Activated gamma-delta T cell treated with Interleukin-2 at 50 U/mL for 16 hours (primary cell): ENCODE measurements around the gene WHRN.

ENCODE experiments used
- DNase-seq: peaks from one replicate; pipeline ENCODE4 v3.0.0-alpha.2; 2020

WHRN gene

DNA sequence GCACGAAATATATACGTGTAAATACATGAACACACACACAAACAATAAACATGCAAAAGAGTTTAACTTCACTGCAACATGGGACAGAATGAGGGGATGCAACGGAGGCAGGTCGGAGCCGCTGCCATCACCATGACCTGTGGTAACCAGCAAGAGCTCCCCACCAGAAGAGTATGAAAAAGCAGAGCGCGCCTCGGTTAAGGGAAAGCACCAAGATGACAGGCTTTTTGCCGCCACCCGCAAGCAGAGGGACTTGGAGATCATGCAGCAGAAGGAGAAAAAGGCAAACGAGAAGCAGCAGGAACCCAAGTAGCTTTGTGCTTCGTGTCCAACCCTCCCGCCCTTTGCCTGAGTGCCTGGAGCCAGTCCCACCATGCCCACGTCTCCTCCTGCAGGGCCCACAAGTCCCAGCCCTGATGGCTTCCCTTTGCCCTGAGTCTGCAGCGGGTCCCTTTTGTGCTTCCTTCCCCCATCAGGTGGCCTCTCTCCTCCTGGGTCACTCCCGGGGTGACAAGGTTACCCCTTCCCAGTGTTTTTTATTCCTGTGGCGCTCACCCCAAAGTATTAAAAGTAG lies 13.8 kb downstream of the WHRN start:
- no peak for DNase-seq

DNA sequence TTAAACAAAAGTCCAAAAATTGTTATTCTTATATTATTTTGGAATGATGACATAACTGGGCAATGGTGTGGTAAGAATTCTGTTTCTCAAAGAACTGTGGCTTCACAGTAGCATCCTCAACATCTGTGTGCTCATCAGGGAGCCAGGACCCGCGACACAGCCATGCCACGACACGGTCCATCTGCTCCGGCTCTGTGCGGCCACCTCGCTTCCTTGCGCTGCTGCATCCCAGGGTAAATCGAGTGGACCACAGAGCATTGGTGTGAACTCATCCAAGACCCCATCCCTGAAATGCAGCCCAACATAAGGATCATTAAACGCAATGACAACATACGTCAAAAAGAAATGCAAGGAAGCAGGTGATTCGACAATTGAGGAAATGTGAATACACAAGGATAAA lies 15.3 kb downstream of the WHRN start:
- no peak for DNase-seq

DNA sequence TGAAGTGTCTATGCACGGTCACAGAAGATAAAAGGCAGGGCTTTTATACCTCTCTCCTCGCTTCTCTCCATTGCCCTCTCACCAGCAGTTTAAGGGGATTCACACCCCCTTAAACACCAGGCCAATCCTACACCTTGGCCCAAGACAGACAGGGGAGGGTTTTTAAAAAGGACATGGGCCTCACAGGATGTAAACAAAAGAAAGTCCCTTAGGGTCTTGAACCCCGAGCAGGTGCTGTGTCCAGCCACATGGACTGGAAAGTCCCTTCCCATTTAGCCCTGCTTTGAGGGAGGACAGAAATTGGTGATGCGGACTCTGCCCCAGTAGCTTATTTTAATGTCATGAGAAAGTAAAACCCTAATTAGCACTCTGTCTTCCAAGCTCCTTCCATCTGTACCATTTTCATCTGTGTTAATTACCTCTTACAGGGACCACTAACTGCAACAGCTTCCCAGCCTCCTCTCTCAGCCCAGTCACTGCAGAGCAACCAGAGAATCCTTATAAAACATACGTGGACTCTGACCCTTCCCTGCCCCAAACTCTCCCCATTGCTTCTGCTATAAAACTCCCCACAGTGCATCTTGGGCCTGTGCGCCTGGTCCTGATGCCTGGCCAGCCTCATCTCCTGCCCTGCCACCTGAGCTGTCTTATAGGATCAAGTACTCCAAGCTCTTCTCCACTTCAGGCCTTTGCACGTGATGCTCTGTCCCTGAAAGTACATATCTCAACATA lies 16.7 kb downstream of the WHRN start:
- no peak for DNase-seq

DNA sequence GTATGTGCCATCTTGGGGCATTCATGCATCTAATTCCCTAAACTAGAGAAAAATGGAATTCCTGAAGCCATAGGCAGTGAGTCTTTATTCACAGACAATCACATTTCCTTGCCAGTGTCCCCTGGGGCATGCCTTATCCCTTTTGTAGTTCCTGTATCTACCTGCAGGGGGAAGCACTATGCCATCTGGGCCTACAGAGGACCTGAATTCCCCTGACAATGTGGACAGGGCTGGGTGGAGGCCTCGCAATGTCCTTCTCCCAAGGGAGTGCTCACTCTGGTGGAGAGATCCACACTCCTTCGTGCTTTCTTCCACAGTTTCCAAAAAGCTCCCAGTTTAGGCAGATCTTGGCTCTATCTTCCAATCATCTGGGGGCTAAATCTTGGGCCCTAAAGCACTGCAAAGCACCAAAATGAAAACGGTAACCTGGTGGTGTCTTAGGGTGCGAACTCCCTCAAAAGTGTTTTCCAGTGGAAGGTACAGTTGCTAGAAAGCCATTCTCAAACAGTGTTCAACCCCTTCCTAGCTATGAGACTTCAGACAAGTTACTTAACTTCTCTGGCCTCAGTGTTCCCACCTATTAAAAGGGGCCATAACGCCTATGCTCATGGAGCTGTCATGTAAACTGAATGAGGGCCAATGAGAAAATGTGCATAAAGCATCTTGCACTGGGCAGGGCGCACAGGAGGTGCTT lies 17.5 kb downstream of the WHRN start:
- peak; percentile 61 for DNase-seq

DNA sequence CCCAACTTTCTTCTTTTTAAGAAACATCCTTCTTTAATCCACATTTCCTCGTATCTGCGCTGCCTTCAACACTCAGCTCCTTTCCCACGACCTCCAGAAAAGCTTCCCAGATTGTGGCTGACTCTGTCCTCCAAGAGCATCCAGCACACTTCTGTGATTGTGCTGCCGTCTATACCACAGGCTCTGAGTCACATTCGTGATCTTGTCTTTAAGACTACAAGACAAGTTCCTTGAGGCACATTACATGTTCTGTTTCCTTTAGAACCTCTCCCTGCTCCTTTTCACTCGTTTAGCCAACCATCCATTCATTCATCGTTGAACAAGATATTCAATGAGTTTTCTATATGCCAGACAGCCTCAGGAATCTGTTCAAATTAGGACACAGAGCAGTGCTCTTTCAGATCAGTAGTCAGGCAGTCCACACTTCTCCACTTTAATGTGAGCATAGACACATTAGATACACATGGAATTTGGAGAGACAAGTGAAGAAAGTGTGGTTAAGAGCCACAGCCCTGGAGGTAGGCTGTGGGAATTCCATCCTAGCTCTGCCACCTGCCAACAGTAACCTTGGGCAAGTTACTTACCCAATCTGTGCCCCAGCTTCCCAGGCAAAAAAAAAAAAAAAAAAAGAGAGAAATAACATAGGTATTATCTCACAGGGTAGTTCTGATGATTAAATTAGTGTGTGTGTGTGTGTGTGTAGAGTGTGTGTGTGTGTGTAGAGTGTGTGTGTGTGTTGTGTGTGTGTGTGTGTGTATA lies 18.9 kb downstream of the WHRN start:
- DNase-seq, result no peak

DNA sequence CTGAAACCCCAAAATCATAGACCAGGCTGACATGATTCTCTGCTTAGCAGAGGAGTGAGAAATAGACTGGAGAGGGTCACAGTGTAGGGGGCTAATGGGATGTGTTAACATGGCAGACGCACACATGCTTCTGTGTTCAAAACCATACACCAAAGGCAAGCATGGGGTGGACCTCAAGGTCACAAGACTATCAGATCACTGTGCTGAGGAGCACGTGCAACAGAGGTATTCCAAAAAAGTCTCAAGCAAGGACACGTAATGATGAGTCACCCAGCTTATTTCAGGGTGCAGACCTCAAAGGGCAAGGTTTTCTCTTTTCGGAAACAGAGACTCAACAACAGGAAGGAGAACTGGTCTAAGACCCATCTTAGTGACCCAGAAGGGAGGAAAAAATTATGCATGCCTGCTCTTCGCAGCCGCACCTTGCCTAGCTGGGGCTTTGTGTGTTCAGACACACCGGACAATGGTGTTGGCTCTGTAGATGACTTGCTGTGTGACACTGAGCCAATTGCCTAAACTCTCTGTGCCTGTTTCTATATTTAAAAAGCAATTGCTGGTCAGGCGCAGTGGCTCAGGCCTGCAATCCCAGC lies 20.3 kb downstream of the WHRN start:
- DNase-seq, result peak; percentile 27

DNA sequence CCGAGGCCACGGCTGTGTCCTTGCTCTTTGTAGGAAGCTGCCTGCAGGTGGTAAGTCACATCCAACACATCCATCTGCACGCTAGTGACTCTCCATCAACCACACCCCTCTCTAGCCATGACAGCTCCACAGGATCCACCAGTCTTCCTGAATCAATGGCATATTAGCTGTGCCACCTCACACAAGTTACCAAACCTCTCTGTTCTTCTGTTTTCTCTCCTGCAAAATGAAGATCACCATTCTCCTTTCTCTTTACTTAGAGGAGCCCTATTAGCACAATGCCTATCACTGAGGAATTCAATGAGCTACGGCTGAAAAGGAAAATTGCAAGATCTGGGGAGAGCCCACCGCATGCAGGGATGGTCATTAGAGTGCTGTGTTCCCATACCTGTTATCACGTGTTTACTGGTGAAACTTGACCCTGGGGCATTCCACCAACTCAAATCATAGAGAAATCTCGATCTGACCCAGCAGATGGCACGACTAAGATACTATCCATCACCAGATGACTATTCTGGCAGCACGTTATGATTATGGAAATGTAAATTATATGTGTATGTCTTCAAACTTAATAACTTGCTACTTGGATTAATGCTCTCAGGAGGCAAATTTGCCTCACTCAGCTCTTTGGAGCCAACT lies 20.9 kb downstream of the WHRN start:
- DNase-seq, result no peak

DNA sequence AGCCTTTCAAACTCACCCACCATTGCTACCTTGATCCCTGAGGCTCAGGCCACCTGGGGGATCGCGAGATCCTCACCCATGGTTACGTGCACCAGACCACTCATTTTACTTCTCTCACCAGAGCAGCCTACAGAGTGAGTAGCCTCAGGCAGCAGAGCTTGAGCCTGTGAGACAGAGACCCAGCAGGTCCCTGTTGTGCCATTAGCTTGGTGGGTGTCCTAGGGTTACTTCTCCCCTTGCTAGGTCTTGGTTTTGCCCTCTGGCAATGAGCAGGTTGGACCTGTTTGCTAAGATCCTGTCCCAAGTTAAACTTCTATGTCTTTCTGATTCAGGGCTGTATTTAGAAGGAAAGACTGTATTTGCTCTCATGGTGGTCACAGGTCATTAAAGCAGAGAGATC lies 21.8 kb downstream of the WHRN start:
- no peak for DNase-seq

DNA sequence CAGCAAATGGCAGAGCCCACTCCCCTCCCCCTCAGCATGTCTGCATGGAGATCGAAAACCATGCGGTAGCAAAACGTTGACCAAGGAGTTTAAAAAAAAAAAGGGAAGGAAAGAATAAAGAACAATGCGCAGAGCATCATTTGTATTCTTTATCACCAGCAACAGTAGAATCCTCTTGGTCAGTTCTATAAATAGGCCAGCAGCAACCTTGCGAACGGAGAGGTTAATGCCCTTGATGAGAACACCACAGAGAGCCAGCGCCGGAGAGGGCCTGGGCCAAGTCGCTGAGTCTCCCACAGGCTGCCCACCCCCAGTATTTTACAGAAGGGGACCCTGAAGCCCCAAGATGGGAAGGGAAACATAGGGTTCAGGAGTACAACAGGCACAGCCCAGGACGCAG lies 22.7 kb downstream of the WHRN start:
- no peak for DNase-seq

DNA sequence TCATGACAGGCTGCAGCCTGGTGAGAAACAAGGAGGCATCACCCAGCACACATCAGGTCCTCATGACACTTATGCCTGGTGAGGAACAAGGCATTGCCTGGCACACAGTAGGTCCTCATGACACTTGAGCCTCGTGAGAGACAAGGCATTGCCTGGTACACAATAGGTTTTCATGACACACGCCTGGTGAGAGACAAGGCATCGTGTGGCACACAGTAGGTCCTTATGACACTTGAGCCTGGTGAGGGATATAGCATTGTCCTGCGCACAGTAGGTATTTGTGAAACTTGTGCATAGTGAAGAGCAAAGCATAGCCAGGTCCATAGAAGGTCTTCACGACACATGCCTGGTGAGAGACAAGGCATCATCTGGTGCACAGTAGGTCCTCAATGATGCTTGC lies 23.5 kb downstream of the WHRN start:
- DNase-seq, result no peak

DNA sequence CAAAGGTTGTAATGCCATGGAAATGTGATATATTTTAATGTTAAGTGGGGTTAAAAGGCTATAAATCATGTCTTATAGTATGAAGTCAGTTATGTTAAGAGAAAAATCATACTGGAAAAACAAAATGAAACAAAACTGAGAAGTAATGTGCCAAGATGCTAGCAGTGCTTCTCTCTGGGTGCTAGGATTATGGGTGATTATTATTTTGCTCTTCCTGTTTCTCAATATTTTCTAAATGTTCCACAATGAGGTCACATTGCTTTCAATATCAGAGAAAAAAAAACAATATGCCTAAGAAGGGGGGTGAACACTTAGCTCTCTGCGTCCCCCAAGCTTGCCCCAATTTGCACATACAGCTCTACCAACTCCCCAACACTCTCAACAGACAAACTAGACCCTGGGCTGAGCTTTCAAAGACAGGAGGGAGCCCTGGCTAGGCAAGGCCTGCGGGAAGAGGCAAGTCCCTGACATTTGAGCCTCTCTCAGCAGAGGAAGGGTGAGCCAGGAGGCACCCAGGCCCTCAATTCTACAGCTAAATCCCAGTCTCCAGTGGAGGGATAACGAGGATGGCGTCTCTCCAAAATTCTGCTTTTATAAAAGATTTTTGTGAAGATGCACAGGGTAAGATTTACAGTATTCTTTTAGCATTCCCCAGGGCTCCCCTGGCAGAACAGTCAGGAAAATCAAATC lies 24.4 kb downstream of the WHRN start:
- DNase-seq, result no peak

DNA sequence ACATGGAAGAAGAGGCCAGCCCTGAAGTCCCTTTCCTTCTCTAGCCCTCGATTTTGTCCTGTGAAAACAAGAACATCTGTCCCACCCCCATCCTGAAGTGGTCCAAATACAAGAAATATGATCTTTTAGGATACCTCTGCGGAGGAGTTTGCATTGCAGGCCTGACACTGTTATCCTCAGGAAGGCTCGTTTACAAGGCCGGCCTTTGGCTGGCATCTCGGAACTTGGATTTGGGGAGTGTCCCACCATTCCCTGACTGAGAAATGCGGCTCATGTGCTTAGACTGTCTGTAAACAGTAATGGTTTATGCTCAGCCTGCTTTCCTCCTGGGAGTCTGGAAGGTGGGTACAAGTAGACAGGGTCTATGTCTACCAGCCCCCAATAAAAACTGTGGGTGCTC lies 26.4 kb downstream of the WHRN start:
- DNase-seq, result no peak

DNA sequence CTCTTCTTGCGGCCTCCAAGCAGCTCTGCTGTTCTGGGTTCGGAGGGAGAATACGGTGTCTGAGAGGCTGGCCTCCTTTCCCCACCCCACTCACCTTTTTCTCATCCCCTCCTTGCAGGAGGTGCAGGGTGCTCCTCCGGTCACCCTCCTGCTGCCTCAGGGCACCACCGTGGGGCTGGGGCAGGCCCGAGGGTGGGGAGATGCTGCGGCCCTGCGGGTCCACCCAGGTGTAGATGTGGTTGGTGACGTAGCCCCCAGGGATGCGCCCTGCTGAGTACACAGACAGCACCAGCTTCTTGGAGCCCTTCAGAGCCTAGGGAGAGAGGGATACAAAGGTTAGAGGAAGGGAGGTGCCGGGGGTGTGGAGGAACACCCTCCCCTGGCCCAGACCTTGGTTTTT lies 26.8 kb downstream of the WHRN start:
- DNase-seq, result no peak

DNA sequence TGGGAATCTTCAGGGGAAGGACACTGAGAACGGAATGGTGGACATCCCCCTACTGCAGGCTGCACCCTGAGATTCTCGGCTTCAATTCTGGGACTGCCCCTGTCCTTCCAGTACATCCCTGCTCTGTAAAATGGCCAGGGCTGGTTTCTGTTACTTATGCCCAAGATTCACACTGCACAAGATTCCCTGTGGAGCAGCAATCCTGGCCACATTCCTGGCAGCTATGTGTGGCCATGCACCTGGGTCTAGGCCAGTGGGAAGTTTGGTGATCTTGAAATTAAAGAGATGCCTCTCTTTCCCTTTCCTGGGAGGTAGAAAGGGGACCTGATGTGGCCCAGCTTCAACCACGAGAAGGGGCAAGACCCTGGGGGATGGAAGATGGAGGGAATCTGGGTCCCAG lies 27.6 kb downstream of the WHRN start:
- no peak for DNase-seq

DNA sequence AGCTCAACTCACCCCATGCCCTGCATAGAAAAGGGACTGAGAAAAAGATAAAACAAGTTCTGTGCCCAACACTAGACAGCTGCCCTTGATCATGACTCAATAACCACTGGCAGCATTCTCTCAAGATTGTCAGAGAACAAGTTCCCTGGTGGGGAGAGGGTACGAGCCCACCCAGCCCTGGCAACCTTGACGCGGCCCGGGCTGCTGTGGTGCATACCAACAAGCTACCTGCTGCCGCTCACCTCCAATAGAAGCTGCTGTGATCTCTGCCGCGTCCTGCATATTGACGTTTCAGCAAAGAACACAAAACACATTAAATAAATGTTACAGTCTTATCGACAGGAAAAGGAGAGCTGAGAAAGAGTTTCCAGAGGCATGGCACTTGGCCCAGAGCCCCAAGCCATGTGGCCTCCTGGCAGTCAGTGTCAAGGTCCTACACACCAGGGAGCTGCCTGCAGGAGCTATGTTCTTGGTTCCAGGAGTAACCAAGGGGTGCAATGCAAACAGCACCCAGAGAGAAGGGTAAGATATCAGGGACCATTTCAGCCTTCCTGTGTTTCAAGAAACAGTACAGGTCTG lies 28.3 kb downstream of the WHRN start:
- DNase-seq, result no peak

DNA sequence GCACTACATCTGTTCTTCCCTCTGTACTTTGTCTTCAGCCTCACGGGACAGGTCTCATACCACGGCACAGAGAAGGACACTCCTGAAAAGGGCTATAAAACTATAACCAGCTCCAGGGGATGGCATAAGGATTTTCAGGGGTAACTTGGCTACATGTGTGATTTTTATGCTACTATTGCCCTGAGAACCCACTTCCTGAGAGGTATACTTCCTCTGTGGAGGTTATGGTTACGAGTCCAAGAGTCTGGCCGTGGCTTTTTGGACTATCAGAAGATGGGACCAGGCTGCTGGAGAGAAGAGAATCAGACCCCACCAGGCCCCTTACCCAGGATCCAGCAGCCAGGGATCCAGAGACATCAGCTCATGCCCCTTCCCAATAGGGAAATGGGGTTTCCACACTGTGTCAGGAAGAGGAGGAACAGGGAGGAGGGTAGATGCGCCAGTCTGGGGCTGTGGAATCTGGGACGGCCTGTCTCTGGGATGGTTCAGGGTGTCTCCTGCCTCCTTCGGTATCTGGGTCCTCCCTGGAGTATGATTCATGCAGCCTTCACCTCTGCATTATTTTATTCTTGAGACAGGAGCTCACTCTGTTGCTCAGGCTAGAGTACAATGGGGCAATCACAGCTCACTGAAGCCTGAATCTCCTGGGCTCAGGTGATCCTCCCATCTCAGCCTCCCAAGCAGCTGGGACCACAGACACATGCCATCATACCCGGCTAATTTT lies 29.7 kb downstream of the WHRN start:
- no peak for DNase-seq

DNA sequence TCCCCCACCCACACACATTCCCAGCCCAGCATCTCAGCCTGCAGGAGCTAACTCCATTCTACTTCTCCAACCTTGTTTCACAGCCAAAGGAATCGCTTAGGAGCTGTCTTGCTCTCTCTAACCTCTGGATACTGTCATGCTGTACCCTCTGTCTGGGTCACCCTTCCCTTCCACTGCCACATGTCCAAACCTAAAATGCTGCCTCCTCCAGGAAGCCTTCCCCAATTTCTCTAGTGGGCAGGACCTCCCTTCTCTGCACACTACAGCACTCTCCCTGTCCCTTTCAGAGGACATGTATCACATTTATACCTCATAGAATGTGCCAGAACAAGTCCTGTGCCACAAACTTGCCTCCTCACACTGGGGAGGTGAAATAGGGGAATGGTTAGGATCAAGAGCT lies 30.8 kb downstream of the WHRN start:
- DNase-seq, result no peak

DNA sequence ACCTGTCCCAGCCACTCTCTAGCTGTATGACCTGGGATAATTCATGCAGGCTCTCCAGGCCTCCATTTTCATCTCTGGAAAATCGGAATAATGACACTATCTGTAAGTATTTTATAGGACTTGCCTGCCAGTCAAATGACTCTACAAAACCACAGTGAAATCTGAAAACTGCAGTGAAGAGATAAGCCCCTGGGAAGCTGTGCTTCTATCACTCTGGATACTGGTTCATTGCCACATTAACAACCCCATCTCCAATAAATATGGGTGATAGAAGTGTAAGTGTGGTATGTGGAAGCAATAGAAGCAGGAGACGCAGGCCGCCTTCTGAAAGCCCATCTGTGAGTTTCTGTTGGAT lies 31.8 kb downstream of the WHRN start:
- DNase-seq, result no peak

DNA sequence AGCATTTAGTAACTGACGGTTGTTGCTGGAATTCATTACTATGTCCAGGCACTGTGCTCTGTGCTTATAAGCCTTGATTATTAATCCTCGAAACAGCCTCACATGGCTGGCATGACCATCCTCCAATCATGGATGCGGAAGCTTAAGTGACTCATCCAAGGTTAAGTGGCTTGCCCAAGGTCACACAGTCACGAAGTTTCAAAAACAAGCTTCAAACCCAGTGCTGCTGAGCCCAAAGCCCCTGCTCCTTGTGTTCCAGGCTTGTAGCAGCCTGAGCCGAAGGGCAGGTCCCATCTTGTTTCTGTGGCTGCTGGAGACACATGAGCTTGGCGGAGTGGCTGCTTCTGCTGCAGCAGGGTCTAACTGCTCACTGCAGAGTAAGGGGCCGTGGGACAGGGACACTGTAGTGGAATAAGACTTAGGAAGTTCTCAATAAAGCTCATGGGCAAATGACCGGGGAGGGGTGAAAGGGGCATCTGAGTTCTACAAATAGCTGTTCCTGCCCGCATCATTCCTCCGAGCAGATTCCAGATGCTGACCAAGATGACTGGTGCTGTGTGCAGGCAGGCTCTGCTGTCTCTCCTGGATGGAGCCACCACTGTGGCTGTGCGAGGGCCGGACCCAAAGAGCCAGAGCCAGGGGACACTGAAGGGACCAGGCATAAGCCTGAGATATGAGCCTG lies 32.4 kb downstream of the WHRN start:
- DNase-seq, result no peak

DNA sequence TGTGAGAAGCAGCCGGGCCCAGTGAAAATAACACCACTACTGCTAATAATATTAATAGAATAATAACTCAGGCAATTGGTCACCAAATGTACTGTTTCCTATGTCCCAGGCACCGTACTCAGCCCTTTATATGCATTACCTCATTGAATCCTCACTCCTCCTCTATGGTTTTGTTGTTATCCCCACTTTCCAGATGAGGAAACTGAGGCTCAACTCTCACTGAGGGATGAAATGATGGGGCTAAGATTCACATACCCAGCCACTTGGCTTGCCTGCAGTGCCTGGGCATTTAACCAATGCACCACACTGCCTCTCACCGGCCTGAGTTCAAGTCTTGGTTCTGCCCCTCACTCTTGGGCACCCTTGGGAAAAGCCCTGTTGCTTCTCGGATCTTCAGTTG lies 34.1 kb downstream of the WHRN start:
- DNase-seq, result no peak

DNA sequence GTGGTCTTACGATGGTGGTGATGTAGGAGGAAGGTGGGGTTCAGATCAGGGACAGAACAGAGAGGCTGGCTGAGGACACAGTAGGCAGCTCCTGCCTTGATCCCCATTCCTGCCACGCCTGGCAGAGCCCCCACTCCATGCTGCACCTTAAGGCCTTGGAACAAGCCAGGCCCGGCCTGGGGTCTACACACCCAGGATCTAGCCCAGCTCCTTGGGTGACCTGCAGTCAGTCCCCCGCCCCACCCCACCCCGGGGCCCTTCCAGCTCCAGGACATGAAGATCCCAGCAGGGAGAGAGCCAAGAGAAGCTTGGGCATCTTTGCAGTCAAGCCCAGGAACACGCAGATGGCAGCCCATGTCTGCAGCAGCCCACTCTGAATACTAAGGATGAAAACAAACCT lies 34.7 kb downstream of the WHRN start:
- no peak for DNase-seq
